Measurements from ENCODE around the gene ALLC.

- TF ChIP-seq EZH2 (IDR thresholded peaks at IDR 0.05; ENCODE audit: borderline replicate concordance) = no peak
- TF ChIP-seq, protein P1, sequence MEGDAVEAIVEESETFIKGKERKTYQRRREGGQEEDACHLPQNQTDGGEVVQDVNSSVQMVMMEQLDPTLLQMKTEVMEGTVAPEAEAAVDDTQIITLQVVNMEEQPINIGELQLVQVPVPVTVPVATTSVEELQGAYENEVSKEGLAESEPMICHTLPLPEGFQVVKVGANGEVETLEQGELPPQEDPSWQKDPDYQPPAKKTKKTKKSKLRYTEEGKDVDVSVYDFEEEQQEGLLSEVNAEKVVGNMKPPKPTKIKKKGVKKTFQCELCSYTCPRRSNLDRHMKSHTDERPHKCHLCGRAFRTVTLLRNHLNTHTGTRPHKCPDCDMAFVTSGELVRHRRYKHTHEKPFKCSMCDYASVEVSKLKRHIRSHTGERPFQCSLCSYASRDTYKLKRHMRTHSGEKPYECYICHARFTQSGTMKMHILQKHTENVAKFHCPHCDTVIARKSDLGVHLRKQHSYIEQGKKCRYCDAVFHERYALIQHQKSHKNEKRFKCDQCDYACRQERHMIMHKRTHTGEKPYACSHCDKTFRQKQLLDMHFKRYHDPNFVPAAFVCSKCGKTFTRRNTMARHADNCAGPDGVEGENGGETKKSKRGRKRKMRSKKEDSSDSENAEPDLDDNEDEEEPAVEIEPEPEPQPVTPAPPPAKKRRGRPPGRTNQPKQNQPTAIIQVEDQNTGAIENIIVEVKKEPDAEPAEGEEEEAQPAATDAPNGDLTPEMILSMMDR (IDR thresholded peaks at IDR 0.05; ENCODE audit: poor library complexity) = no peak
Measured at GRCh38 chr2:3655871-3656761, 1.9 kb upstream of the ALLC start.

Measured in hepatocyte (in vitro differentiated cells).